ENCODE measurements around the gene RPS26. TPM values are rescaled to one million over a fixed set of nuclear protein-coding genes. Genes with fewer than 3 reads are reported as not detected.

The RPS26 gene
- total RNA-seq, 1 donor: 1,312 TPM

DNA sequence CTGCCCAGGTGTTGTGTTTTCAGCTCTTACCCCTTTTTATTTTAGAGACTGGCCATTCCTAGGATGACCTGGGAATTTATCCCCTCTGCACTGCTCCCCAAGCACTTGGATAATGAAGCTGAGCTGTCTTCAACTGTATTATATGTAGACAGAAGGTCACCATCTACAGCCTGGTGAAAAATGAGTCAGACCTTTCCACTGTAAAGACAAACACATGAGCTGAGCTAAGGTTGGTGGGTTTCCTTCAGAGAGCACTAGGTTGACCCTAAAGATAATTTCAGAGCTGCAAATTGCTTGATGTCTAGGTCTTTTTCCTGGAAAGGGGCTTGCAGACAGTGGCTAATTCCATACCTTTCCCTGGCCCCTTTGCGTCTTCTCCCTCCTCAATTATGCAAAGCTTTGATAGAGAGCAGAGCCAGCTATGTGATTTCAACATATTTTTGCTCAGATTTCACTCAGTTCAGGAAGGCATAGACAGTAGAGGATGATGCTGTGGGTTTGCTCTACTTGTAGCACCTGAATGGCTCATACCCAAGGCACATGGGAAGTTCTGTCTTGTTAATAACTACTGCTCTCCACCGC lies 30.1 kb upstream of the RPS26 start:
- no peak overlapping the region for H3K4me3 ChIP-seq (ENCODE audit: low read length)
- no peaks in the 10 kb centered on the region for H3K27me3 ChIP-seq (ENCODE audit: insufficient read depth, low read length)
- H3K9me3 ChIP-seq (ENCODE audit: low read depth, low read length): no peaks in the 10 kb centered on the region
- peaks cover 10% of the 10 kb centered on the region for H3K4me1 ChIP-seq (ENCODE audit: insufficient read depth, low read length)

DNA sequence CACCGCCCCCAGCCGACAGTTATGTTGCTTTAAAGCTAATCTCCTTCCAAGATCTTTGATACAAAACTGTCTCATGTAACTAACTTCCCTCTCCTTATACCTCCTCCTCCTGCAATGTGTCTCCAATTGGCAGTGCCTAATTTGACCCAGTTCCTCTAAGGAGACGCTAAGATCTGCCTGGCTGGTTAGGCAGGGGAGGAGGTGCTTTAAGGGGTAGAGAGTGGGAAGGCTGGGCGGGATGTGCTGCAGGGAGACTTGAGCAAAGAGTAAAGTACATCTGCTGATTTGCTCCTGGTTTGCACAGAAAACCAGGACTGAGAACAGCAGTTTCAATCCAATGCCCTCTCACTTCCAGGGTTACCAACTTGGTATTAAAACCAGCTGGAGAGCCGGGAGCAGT lies 28.2 kb upstream of the RPS26 start:
- Histone ChIP-seq H3K27me3 (ENCODE audit: insufficient read depth, low read length) (no peaks in the 10 kb centered on the region), H3K4me1 (ENCODE audit: insufficient read depth, low read length) (no peaks in the 10 kb centered on the region), H3K4me3 (ENCODE audit: low read length) (no peak overlapping the region), H3K9me3 (ENCODE audit: low read depth, low read length) (no peaks in the 10 kb centered on the region)

DNA sequence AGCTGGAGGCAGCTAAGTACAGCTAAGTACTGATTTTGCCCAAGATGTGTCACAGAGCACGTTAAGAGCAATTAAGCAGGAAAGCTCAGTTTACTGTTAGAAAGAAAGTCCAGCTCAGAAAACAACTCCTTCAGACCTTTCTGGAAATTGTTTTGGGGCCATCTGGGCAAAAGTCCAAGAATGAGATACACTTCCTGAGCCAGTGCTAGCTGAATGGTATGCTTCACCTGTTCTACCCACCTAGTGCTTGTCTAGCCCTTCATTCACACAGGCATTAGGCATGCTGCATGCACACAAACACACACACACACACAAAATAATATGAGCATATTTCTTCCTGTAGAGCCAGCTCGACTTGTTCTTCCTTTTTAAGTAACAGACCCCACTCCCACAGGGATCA lies 27.5 kb upstream of the RPS26 start:
- no peaks in the 10 kb centered on the region for H3K27me3 ChIP-seq (ENCODE audit: insufficient read depth, low read length)
- no peak overlapping the region for H3K4me3 ChIP-seq (ENCODE audit: low read length)
- no peaks in the 10 kb centered on the region for H3K9me3 ChIP-seq (ENCODE audit: low read depth, low read length)
- H3K4me1 ChIP-seq (ENCODE audit: insufficient read depth, low read length): no peaks in the 10 kb centered on the region

DNA sequence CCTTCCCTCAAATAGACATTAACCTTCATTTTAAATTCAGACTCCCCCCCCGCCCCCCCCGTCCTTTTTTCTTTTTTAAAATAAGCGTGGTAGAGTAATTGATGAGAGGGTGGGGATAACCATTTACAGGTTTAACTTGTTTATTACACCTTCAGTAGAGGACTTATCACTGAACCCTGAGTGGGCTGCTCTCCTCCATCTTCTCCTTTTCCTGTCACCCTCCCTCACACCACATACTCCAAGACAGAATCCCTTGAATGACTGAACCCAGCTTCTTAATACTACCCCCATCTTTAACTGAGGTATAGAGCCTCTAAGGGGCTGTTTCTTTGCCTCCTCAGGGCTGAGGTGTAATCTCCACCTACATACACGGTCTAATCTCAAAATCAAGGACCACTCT lies 24.5 kb upstream of the RPS26 start:
- Histone ChIP-seq H3K4me1 (ENCODE audit: insufficient read depth, low read length) (peaks cover 22% of the 10 kb centered on the region), H3K4me3 (ENCODE audit: low read length) (no peak overlapping the region), H3K27me3 (ENCODE audit: insufficient read depth, low read length) (no peaks in the 10 kb centered on the region), H3K9me3 (ENCODE audit: low read depth, low read length) (no peaks in the 10 kb centered on the region)

DNA sequence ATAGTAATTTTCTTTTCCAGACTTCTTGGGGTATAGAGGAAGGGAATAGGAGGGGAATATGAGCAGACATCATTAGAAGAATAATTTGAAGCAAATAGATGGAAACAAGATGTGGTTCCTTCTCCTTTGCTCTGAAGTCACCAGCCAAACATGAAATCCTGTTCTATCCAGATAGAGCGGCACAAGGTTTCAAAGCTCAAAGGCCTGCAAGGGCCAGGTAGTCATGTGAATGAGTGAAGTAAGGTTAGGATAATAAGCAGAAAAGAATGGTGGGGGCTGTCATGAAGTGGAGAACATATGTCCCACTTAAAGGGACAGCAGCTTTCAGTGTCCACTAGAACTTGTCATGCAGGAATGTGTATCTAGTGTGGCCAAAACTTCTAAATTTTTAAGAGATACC lies 23.4 kb upstream of the RPS26 start:
- Histone ChIP-seq H3K9me3 (ENCODE audit: low read depth, low read length) (no peaks in the 10 kb centered on the region), H3K4me1 (ENCODE audit: insufficient read depth, low read length) (peaks cover 25% of the 10 kb centered on the region), H3K4me3 (ENCODE audit: low read length) (no peak overlapping the region), H3K27me3 (ENCODE audit: insufficient read depth, low read length) (no peaks in the 10 kb centered on the region)

DNA sequence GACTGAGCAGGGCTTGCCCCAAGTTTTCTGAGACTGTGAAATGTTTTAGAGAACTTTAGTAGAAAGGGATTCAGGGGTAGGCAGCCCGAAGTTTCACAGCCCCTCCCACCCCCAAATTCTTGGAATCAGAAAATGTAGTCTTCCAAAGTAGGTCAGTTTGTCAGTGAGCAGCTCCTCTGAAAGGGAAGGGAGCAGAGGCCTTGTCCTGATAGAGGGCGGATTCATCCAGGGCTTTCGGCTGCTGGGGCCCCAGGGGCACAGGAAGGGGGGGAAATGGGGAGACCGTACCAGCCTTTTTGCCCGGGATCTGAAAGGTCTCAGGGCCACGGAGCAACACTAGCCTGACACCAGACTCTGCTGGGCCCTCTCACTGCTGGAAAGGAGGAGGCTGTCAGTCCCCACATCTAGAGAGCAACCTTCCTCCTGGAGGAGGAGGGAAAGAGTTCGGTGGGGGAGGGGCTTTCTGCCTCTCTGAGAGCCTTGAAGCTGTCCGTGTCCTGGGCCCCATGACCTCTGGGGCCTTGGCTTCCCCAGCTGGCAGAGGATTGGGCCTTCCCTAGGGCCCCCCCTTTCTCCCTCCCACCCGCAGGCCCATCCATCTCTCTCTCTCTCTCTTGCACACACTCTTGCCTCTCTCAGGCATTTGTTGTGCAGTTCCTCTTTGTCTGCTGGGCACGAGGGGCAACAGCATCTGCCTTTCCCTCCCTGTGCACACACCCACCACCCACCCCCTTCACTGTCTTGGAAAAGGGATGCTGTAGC lies 21.1 kb upstream of the RPS26 start, which contains the start of gene IKZF4:
TSS of gene IKZF4 (plus strand) at position 621 of the 762 bp plus-strand sequence. CDS start 451 bp downstream, outside the sequence.
- Histone ChIP-seq H3K4me1 (ENCODE audit: insufficient read depth, low read length) (peaks cover 25% of the 10 kb centered on the region), H3K27me3 (ENCODE audit: insufficient read depth, low read length) (no peaks in the 10 kb centered on the region), H3K9me3 (ENCODE audit: low read depth, low read length) (no peaks in the 10 kb centered on the region), H3K4me3 (ENCODE audit: low read length) (peak within 1 kb of the TSS; percentile 18)

DNA sequence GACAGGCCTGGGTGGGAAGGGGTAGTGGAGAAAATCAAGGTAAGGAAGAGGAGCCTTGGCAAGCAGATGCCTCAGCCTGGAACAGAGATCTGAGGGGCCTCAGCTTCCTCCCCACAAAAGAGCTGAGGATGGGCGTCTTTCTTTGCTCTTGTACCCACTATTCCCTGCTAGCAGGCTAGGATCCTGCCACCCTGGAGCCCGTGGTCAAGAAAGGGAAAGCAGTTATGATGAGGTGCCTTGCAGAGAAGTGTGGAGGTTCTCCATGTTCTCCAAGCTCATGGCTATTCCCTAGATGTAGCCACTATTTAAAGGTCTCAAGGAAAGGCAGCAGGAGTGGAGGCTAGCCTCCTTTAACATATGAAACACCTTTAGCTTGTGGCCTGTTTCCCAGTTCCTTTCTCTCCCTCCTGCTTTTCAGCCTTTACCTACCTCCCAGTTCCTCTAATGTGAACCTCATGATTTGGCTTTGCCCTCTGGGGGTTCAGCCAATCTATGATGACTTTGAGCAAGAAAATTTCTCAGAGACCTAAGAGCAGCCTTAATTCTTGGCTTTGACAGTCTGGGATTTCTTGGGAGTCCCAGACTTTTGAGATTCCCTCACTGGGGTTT lies 19.7 kb upstream of the RPS26 start:
- Histone ChIP-seq H3K4me3 (ENCODE audit: low read length) (no peak overlapping the region), H3K4me1 (ENCODE audit: insufficient read depth, low read length) (peaks cover 25% of the 10 kb centered on the region), H3K9me3 (ENCODE audit: low read depth, low read length) (no peaks in the 10 kb centered on the region), H3K27me3 (ENCODE audit: insufficient read depth, low read length) (no peaks in the 10 kb centered on the region)

DNA sequence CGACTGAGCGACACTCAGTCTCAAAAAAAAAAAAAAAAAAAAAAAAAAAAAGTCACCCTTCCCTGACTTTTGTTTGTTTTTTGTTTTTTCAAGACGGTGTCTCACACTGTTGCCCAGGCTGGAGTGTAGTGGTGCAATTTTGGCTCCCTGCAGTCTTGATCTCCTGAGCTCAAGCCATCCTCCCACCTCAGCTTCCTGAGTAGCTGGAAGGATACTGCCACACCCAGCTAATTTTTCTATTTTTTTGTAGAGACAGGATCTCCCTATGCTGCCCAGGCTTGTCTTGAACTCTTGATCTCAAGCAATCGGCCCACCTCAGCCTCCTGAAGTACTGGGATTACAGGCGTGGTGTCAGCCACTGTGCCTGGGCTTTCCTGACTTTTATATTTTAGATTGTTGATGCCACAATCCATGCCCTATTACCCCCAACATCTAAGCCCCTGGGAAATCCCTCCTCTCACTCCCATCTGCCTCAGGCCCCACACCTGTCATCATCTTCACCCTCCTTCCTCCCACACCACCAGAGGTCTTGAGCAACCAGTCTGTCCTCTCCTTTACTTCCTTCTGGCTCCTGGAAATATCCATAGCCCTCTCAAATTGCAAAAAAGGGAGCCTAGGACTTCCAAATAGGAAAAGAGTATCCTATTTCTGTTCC lies 13.1 kb upstream of the RPS26 start:
- Histone ChIP-seq H3K27me3 (ENCODE audit: insufficient read depth, low read length) (no peaks in the 10 kb centered on the region), H3K4me1 (ENCODE audit: insufficient read depth, low read length) (peaks cover 8% of the 10 kb centered on the region), H3K4me3 (ENCODE audit: low read length) (no peak overlapping the region), H3K9me3 (ENCODE audit: low read depth, low read length) (no peaks in the 10 kb centered on the region)

DNA sequence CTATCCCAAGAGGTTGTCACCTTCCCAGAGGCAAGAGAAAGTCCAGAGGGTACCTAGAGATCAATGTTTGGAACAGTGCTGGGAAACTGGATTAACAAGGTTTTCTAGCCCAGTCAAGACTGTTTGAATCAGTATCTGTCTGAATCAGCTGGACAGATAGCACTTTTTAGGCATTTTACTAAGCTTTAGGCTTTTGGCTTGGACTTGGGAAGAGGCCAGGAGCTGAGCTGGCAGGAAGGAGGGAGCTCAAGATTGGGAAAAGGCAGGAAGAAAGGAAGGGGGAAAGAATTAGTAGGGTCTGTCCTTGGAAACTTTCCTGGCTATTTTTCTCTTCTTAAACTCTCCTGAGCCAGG lies 12.6 kb upstream of the RPS26 start:
- no peaks in the 10 kb centered on the region for H3K9me3 ChIP-seq (ENCODE audit: low read depth, low read length)
- no peak overlapping the region for H3K4me3 ChIP-seq (ENCODE audit: low read length)
- H3K27me3 ChIP-seq (ENCODE audit: insufficient read depth, low read length): no peaks in the 10 kb centered on the region
- H3K4me1 ChIP-seq (ENCODE audit: insufficient read depth, low read length): peaks cover 8% of the 10 kb centered on the region

DNA sequence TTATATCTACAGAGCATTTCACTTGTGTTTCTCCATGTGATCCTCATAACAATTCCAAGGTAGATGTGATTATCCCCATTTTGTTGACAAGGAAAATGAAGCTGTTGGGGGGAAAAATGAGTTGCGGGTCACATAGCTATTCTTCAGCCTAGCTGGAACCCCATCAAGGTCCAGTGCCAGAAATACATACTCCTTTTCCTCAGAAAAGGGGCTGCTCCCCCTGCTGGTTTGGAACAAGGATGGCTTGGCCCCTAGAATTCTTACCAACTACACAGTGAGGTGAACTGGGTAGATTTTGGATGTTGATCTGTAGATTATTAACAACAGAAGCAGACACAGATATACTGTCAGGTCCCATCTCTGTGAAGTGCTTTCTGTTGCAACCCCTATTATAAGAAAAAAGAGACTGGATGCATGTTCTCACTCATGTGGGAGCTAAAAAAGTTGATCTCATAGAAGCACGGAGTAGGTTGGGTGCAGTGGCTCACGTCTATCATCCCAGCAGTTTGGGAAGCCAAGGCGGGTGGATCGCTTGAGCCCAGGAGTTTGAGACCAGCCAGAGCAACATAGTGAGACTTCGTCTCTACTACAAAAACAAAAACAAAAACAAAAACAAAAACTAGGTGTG lies 11.9 kb upstream of the RPS26 start:
- Histone ChIP-seq H3K27me3 (ENCODE audit: insufficient read depth, low read length) (no peaks in the 10 kb centered on the region), H3K4me1 (ENCODE audit: insufficient read depth, low read length) (peaks cover 8% of the 10 kb centered on the region), H3K9me3 (ENCODE audit: low read depth, low read length) (no peaks in the 10 kb centered on the region), H3K4me3 (ENCODE audit: low read length) (no peak overlapping the region)

DNA sequence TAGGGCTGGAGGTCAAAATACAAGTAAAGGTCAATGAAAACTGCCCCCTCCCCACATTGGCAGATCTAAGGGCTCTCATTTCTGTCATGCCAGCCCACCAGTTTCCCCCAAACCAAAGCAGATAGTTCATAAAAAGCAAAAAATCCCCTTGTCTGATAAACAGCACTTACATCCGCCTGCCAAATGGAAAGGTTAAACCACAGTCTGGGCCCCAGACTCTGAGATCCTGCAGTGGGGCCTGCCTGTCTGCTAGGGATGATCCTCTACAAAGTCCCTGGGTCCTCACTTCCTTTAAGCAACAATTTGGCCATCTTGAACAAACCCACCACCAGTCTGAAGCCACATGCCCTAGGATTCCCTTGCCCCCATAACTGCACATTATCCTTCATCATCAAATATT lies 9.7 kb upstream of the RPS26 start:
- Histone ChIP-seq H3K4me1 (ENCODE audit: insufficient read depth, low read length) (peaks cover 8% of the 10 kb centered on the region), H3K27me3 (ENCODE audit: insufficient read depth, low read length) (no peaks in the 10 kb centered on the region), H3K9me3 (ENCODE audit: low read depth, low read length) (no peaks in the 10 kb centered on the region), H3K4me3 (ENCODE audit: low read length) (no peak overlapping the region)

DNA sequence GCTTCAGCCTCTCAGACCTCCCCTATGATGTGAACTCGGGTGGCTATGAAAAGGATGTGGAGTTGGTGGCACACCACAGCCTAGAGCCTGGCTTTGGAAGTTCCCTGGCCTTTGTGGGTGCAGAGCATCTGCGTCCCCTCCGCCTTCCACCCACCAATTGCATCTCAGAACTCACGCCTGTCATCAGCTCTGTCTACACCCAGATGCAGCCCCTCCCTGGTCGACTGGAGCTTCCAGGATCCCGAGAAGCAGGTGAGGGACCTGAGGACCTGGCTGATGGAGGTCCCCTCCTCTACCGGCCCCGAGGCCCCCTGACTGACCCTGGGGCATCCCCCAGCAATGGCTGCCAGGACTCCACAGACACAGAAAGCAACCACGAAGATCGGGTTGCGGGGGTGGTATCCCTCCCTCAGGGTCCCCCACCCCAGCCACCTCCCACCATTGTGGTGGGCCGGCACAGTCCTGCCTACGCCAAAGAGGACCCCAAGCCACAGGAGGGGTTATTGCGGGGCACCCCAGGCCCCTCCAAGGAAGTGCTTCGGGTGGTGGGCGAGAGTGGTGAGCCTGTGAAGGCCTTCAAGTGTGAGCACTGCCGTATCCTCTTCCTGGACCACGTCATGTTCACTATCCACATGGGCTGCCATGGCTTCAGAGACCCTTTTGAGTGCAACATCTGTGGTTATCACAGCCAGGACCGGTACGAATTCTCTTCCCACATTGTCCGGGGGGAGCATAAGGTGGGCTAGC lies 7.0 kb upstream of the RPS26 start:
- H3K27me3 ChIP-seq (ENCODE audit: insufficient read depth, low read length): no peaks in the 10 kb centered on the region
- no peaks in the 10 kb centered on the region for H3K9me3 ChIP-seq (ENCODE audit: low read depth, low read length)
- peaks cover 8% of the 10 kb centered on the region for H3K4me1 ChIP-seq (ENCODE audit: insufficient read depth, low read length)
- H3K4me3 ChIP-seq (ENCODE audit: low read length): no peak overlapping the region

DNA sequence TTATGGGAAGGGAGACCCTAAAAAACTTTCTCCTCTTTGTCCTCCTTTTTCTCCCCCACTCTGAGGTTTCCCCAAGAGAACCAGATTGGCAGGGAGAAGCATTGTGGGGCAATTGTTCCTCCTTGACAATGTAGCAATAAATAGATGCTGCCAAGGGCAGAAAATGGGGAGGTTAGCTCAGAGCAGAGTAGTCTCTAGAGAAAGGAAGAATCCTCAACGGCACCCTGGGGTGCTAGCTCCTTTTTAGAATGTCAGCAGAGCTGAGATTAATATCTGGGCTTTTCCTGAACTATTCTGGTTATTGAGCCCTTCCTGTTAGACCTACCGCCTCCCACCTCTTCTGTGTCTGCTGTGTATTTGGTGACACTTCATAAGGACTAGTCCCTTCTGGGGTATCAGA lies 4.6 kb upstream of the RPS26 start:
- H3K4me1 ChIP-seq (ENCODE audit: insufficient read depth, low read length): peaks cover 11% of the 10 kb centered on the region
- no peaks in the 10 kb centered on the region for H3K27me3 ChIP-seq (ENCODE audit: insufficient read depth, low read length)
- H3K4me3 ChIP-seq (ENCODE audit: low read length): no peak overlapping the region
- no peaks in the 10 kb centered on the region for H3K9me3 ChIP-seq (ENCODE audit: low read depth, low read length)

DNA sequence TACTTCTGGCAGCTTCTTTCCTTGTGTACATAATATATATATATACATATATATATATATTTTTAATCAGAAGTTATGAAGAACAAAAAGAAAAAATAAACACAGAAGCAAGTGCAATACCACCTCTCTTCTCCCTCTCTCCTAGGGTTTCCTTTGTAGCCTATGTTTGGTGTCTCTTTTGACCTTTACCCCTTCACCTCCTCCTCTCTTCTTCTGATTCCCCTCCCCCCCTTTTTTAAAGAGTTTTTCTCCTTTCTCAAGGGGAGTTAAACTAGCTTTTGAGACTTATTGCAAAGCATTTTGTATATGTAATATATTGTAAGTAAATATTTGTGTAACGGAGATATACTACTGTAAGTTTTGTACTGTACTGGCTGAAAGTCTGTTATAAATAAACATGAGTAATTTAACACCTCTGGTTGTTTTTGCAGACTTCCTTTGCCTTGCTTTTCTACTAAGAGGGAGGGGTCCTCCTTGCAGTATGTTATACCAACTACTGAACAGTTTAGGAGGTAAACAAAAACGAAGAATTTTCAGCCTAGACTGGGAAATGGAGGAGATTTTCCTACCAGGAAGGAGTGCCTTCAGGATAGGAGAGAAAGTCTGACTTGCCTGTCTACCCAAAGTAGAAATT lies 3.6 kb upstream of the RPS26 start:
- no peak overlapping the region for H3K4me3 ChIP-seq (ENCODE audit: low read length)
- H3K9me3 ChIP-seq (ENCODE audit: low read depth, low read length): no peaks in the 10 kb centered on the region
- no peaks in the 10 kb centered on the region for H3K27me3 ChIP-seq (ENCODE audit: insufficient read depth, low read length)
- H3K4me1 ChIP-seq (ENCODE audit: insufficient read depth, low read length): peaks cover 16% of the 10 kb centered on the region
